HG03025 (cell line): ENCODE measurements around the gene SULT1E1.

Experiments used
- ATAC-seq: cut with Tn5 transposase; IDR thresholded peaks from one replicate; pipeline ENCODE4 v1.9.1; 2021; ENCODE audit warnings: mild to moderate bottlenecking, moderate library complexity; ENCODE audit not compliant: unreplicated experiment, low FRiP score

SULT1E1 gene

DNA sequence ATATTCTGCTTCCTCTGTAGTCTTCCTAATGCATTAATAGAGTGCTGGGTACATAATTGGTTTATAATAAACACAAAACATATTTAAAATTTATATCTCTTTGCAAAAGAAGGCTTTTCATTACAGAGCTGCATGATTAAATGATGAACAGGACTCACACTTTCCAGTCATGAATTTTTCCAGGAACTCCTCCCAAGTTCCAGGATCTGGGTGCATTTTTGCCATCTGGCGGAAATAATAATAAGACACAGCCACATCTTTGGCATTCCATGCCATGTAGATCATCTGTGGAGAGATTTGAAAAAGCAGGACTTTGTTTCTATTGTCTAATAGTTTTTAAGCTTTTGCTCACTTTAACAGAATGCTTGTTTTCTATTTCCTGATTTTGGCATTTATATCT is 59.3 kb downstream of the SULT1E1 start:
- ATAC-seq = no peak

DNA sequence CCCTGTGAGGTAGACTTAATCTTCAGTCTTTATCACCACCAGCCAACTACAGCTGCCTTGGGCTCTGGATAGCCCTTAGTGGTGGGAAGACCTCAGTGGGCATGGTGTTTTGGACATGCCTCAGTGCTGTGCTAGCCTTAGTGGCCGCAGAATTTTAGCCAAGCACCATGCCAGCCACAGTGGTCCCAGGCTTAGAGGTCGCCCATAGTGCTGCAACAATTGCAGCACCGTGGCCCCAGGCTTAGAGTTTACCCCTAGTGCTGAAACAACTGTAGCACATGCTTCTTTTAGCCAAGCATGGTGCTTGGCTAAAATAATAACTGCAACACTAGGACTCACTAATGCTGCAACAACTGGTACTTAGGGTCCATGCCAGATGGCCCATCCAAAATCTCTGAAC is 60.6 kb downstream of the SULT1E1 start:
- no peak for ATAC-seq

DNA sequence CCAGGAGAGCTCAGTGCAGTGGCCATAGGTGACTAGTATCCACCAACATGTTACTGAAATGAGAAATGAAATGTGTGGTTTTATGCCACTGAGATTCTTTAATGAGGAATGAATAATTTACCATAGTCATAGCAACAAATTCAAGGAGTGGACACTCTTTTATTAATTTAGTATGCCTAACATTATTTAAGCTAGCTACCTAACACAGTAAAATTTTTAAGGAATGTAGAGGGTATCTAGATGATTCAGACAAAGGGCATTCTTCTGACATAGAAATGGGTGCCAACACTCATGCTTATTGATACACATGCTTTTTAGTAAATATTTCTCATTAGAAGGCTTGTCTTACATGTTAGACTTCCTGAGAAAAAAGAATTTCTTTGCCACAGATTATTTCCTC is 66.2 kb downstream of the SULT1E1 start:
- ATAC-seq = no peak
